Mucosa of rectum (tissue), 2 donors: ENCODE measurements around the gene LCOR.

ENCODE experiments used
- H3K27ac ChIP-seq, 2 donors: one replicate each; pipeline ENCODE4 v1.7.0; 2013; ENCODE audit warnings: inconsistent platforms in 2 of 2, low read depth in 2 of 2, low read length in 2 of 2
- H3K27me3 ChIP-seq, 2 donors: one replicate each; pipeline ENCODE4 v1.7.0; 2013; ENCODE audit warnings: low read length in 2 of 2; ENCODE audit not compliant: control insufficient read depth in 2 of 2, insufficient read depth in 2 of 2
- H3K36me3 ChIP-seq, 2 donors: one replicate each; pipeline ENCODE4 v1.7.0; 2013; ENCODE audit warnings: low read length in 2 of 2; ENCODE audit not compliant: control insufficient read depth in 2 of 2, insufficient read depth in 2 of 2
- H3K4me1 ChIP-seq, 2 donors: one replicate each; pipeline ENCODE4 v1.7.0; 2013; ENCODE audit warnings: low read length in 2 of 2, mild to moderate bottlenecking in 1 of 2; ENCODE audit not compliant: control insufficient read depth in 2 of 2, insufficient read depth in 2 of 2
- H3K4me3 ChIP-seq, 2 donors: one replicate each; pipeline ENCODE4 v1.7.0; 2013; ENCODE audit warnings: low read length in 2 of 2
- H3K9ac ChIP-seq, 2 donors: one replicate each; pipeline ENCODE4 v1.7.0; 2013; ENCODE audit warnings: low read length in 2 of 2, low read depth in 1 of 2, mild to moderate bottlenecking in 1 of 2
- H3K9me3 ChIP-seq, 2 donors: one replicate each; pipeline ENCODE4 v1.7.0; 2013; ENCODE audit warnings: low read length in 2 of 2; ENCODE audit not compliant: control insufficient read depth in 2 of 2
- donor health status: healthy.
- donor health status: Normal muscosa, but diverticular disease.

The LCOR gene

GRCh38 chr10:96880575-96880974, 48.5 kb downstream of the LCOR start:
- H3K4me1 ChIP-seq: no peaks in the 10 kb centered on the region
- no peak overlapping the region for H3K27ac ChIP-seq

GRCh38 chr10:96889415-96890171, 57.5 kb downstream of the LCOR start:
- peaks cover 0 to 3% of the 10 kb centered on the region in 2 donors for H3K4me1 ChIP-seq
- no peak overlapping the region for H3K27ac ChIP-seq
- no peaks in the 10 kb centered on the region for H3K9me3 ChIP-seq
- no peak overlapping the region for H3K9ac ChIP-seq
- H3K36me3 ChIP-seq: peaks cover 3 to 13% of the 10 kb centered on the region in 2 donors
- no peaks in the 10 kb centered on the region for H3K27me3 ChIP-seq
- H3K4me3 ChIP-seq: no peak overlapping the region

More at GRCh38 chr10:96880575-96880974, 48.5 kb downstream of the LCOR start:
- Histone ChIP-seq H3K36me3 (peaks cover 0 to 2% of the 10 kb centered on the region in 2 donors), H3K27me3 (no peaks in the 10 kb centered on the region), H3K9me3 (no peaks in the 10 kb centered on the region), H3K4me3 (no peak overlapping the region), H3K9ac (no peak overlapping the region)

GRCh38 chr10:96890172-96890513, 58.0 kb downstream of the LCOR start:
- no peaks in the 10 kb centered on the region for H3K9me3 ChIP-seq
- no peak overlapping the region for H3K27ac ChIP-seq
- H3K4me3 ChIP-seq: no peak overlapping the region
- no peaks in the 10 kb centered on the region for H3K27me3 ChIP-seq
- peaks cover 3 to 13% of the 10 kb centered on the region in 2 donors for H3K36me3 ChIP-seq
- H3K9ac ChIP-seq: no peak overlapping the region
- peaks cover 0 to 3% of the 10 kb centered on the region in 2 donors for H3K4me1 ChIP-seq

- Histone ChIP-seq H3K4me3 (no peak overlapping the region), H3K27ac (no peak overlapping the region), H3K27me3 (no peaks in the 10 kb centered on the region), H3K9me3 (no peaks in the 10 kb centered on the region), H3K36me3 (peaks cover 3 to 13% of the 10 kb centered on the region in 2 donors), H3K4me1 (peaks cover 0 to 3% of the 10 kb centered on the region in 2 donors), H3K9ac (no peak overlapping the region)
These were observed 58.5 kb downstream of the LCOR start for GRCh38 chr10:96890580-96890979.

- Histone ChIP-seq H3K27me3 (no peaks in the 10 kb centered on the region), H3K36me3 (peaks cover 0 to 8% of the 10 kb centered on the region in 2 donors), H3K27ac (no peak overlapping the region), H3K9me3 (no peaks in the 10 kb centered on the region), H3K9ac (no peak overlapping the region), H3K4me1 (peaks cover 0 to 3% of the 10 kb centered on the region in 2 donors), H3K4me3 (no peak overlapping the region)
These were observed 59.7 kb downstream of the LCOR start for GRCh38 chr10:96891840-96892239.

GRCh38 chr10:96895662-96896424, 63.7 kb downstream of the LCOR start:
- Histone ChIP-seq H3K9ac (no peak overlapping the region), H3K9me3 (no peaks in the 10 kb centered on the region), H3K4me1 (no peaks in the 10 kb centered on the region), H3K27me3 (no peaks in the 10 kb centered on the region), H3K4me3 (no peak overlapping the region), H3K27ac (no peak overlapping the region), H3K36me3 (peaks cover 0 to 5% of the 10 kb centered on the region in 2 donors)

GRCh38 chr10:96896884-96897589, 64.9 kb downstream of the LCOR start:
- Histone ChIP-seq H3K27ac (no peak overlapping the region), H3K9me3 (no peaks in the 10 kb centered on the region)

GRCh38 chr10:96902117-96902516, 70.0 kb downstream of the LCOR start:
- Histone ChIP-seq H3K4me1 (no peaks in the 10 kb centered on the region), H3K27ac (no peak overlapping the region), H3K9me3 (no peaks in the 10 kb centered on the region), H3K27me3 (no peaks in the 10 kb centered on the region), H3K9ac (no peak overlapping the region), H3K36me3 (no peaks in the 10 kb centered on the region), H3K4me3 (no peak overlapping the region)

More at GRCh38 chr10:96896884-96897589, 64.9 kb downstream of the LCOR start:
- Histone ChIP-seq H3K4me3 (no peak overlapping the region), H3K36me3 (peaks cover 0 to 5% of the 10 kb centered on the region in 2 donors), H3K4me1 (no peaks in the 10 kb centered on the region), H3K9ac (no peak overlapping the region), H3K27me3 (no peaks in the 10 kb centered on the region)

GRCh38 chr10:96902731-96903358, 70.7 kb downstream of the LCOR start:
- no peaks in the 10 kb centered on the region for H3K4me1 ChIP-seq
- H3K9me3 ChIP-seq: no peaks in the 10 kb centered on the region
- H3K9ac ChIP-seq: no peak overlapping the region
- no peak overlapping the region for H3K27ac ChIP-seq
- no peaks in the 10 kb centered on the region for H3K36me3 ChIP-seq
- H3K4me3 ChIP-seq: no peak overlapping the region
- no peaks in the 10 kb centered on the region for H3K27me3 ChIP-seq
